Left renal pelvis (tissue), 4 donors: Measurements from ENCODE around the gene DROSHA. TPM values are rescaled to one million over a fixed set of nuclear protein-coding genes. Genes with fewer than 3 reads are reported as not detected.

Experiments
- DNase-seq, 4 donors: peaks; one replicate each; pipeline ENCODE4 v3.0.0-alpha.2; 2013; ENCODE audit warnings: low read depth in 4 of 4, low spot score in 3 of 4
- polyA plus RNA-seq, 4 donors: library from polyadenylated mRNA; unstranded; fragments of 120-200 nt; gene quantifications; one replicate each; pipeline ENCODE4 v1.2.1, GENCODE V29; 2013; ENCODE audit not compliant: insufficient read length in 4 of 4

DROSHA gene
- polyA plus RNA-seq, 4 donors: 83.8 to 109 (median 102) TPM

GRCh38 chr5:31357038-31357437 is 174.9 kb downstream of the DROSHA start:
- no peak for DNase-seq

- DNase-seq: no peak
These were observed 176.6 kb downstream of the DROSHA start for GRCh38 chr5:31355337-31355736.

Other genes with a start within 250 kb of the DROSHA start
- 10 to 100 TPM; 23.8 to 36.3 (median 32.1) TPM for gene C5orf22, start 208 bp upstream of the DROSHA start, polyA plus RNA-seq
- 10 to 100 TPM; 17.3 to 27.0 (median 18.7) TPM for gene PDZD2, start 107.0 kb upstream of the DROSHA start, polyA plus RNA-seq